GM23338 (cell line): ENCODE measurements around the gene CDC42EP2. TPM values are rescaled to one million over a fixed set of nuclear protein-coding genes. Genes with fewer than 3 reads are reported as not detected.

Source experiments
- ATAC-seq: fragments of 200-7000 bp; cut with Tn5 transposase; 3 replicates; pipeline ENCODE4 v1.9.1; 2020
- DNase-seq: peaks from one replicate; pipeline ENCODE4 v3.0.0-alpha.2; 2015; ENCODE audit warnings: low spot score
- H2AFZ ChIP-seq: fragments of 200-600 bp; sonication (generic); 2 replicates; pipeline ENCODE4 v1.8.0; 2016; ENCODE audit warnings: antibody characterized with exemption, mild to moderate bottlenecking, moderate library complexity
- H3F3A ChIP-seq: fragments of 200-600 bp; sonication (generic); replicated peaks from 2 replicates; pipeline ENCODE4 v1.8.0; 2017; ENCODE audit warnings: antibody characterized with exemption, mixed run types, low read depth
- H3K27ac ChIP-seq: fragments of 200-600 bp; sonication (generic); 2 replicates; pipeline ENCODE4 v1.6.1; 2016; ENCODE audit warnings: low read depth
- H3K27me3 ChIP-seq: fragments of 200-600 bp; sonication (generic); 2 replicates; pipeline ENCODE4 v1.8.0; 2016; ENCODE audit warnings: mild to moderate bottlenecking, mixed run types, moderate library complexity; ENCODE audit not compliant: insufficient read depth
- H3K36me3 ChIP-seq: fragments of 200-600 bp; sonication (generic); 2 replicates; pipeline ENCODE4 v1.8.0; 2016; ENCODE audit warnings: mild to moderate bottlenecking; ENCODE audit not compliant: insufficient read depth
- H3K4me1 ChIP-seq: fragments of 200-600 bp; sonication (generic); 2 replicates; pipeline ENCODE4 v1.8.0; 2016; ENCODE audit warnings: mild to moderate bottlenecking, moderate library complexity; ENCODE audit not compliant: insufficient read depth
- H3K4me2 ChIP-seq: fragments of 200-600 bp; sonication (generic); 2 replicates; pipeline ENCODE4 v1.7.1; 2017; ENCODE audit warnings: mixed run types
- H3K4me3 ChIP-seq: fragments of 200-600 bp; sonication (generic); 2 replicates; pipeline ENCODE4 v1.6.1; 2016; ENCODE audit warnings: mixed run types
- H3K79me2 ChIP-seq: fragments of 200-600 bp; sonication (generic); replicated peaks from 2 replicates; pipeline ENCODE4 v1.8.0; 2017; ENCODE audit warnings: mild to moderate bottlenecking; ENCODE audit not compliant: insufficient read depth
- H3K9me2 ChIP-seq: fragments of 200-600 bp; sonication (generic); 2 replicates; pipeline ENCODE4 v1.8.0; 2017; ENCODE audit not compliant: insufficient read depth
- H4K20me1 ChIP-seq: fragments of 200-600 bp; sonication (generic); replicated peaks from 2 replicates; pipeline ENCODE4 v1.8.0; 2017; ENCODE audit warnings: mild to moderate bottlenecking; ENCODE audit not compliant: insufficient read depth
- H3K27ac Mint-ChIP-seq: 2 replicates; pipeline ENCODE4 v1.8.0; 2020; ENCODE audit warnings: inconsistent platforms, mild to moderate bottlenecking, moderate library complexity, mixed read lengths
- H3K27me3 Mint-ChIP-seq: 3 replicates; pipeline ENCODE4 v1.8.0; 2022; ENCODE audit warnings: low read depth, mild to moderate bottlenecking, moderate library complexity, mixed read lengths, inconsistent platforms; ENCODE audit not compliant: insufficient read depth, poor library complexity
- H3K36me3 Mint-ChIP-seq: 3 replicates; pipeline ENCODE4 v1.8.0; 2021; ENCODE audit warnings: low read depth, mild to moderate bottlenecking, inconsistent platforms, moderate library complexity, mixed read lengths
- H3K4me1 Mint-ChIP-seq: 3 replicates; pipeline ENCODE4 v1.8.0; 2020; ENCODE audit warnings: mild to moderate bottlenecking, inconsistent platforms, mixed read lengths
- H3K4me3 Mint-ChIP-seq: 3 replicates; pipeline ENCODE4 v1.8.0; 2021; ENCODE audit warnings: moderate library complexity, mild to moderate bottlenecking, inconsistent platforms, mixed read lengths
- H3K9me3 Mint-ChIP-seq: 3 replicates; pipeline ENCODE4 v1.8.0; 2020; ENCODE audit warnings: moderate library complexity, mild to moderate bottlenecking, inconsistent platforms, mixed read lengths
- CREB1 ChIP-seq: fragments of 250-450 bp; sonication (Bioruptor Pico); IDR thresholded peaks from 2 replicates; pipeline ENCODE4 v1.5.0; 2020; ENCODE audit warnings: low read depth, mild to moderate bottlenecking, moderate library complexity
- CTCF ChIP-seq, 2 experiments: fragments of 200-600 bp in 1 of 2; sonication (generic) in 1 of 2; conservative IDR thresholded peaks; 2 replicates each; pipeline versions ENCODE4 v1.5.1 to v1.6.1; 2016 to 2017; ENCODE audit warnings: antibody characterized with exemption in 2 of 2, low read depth in 2 of 2, mild to moderate bottlenecking in 2 of 2, moderate library complexity in 1 of 2
- ETS1 ChIP-seq: IDR thresholded peaks from 2 replicates; pipeline ENCODE4 v1.6.1; 2016; ENCODE audit warnings: antibody characterized with exemption
- EZH2 ChIP-seq: fragments of 200-600 bp; sonication (generic); IDR thresholded peaks from one replicate; pipeline ENCODE4 v1.8.0; 2017; ENCODE audit warnings: antibody characterized with exemption, mild to moderate bottlenecking, low read depth; ENCODE audit not compliant: unreplicated experiment
- EZH2phosphoT487 ChIP-seq: fragments of 200-600 bp; sonication (generic); IDR thresholded peaks from one replicate; pipeline ENCODE4 v1.8.1; 2018; ENCODE audit warnings: antibody characterized with exemption; ENCODE audit not compliant: unreplicated experiment
- JUNB ChIP-seq: IDR thresholded peaks from one replicate; pipeline ENCODE4 v1.6.1; 2016; ENCODE audit warnings: antibody characterized with exemption; ENCODE audit not compliant: unreplicated experiment
- NANOG ChIP-seq: IDR thresholded peaks from 2 replicates; pipeline ENCODE4 v1.6.1; 2016; ENCODE audit warnings: antibody characterized with exemption, borderline replicate concordance
- POLR2AphosphoS5 ChIP-seq: IDR thresholded peaks from 2 replicates; pipeline ENCODE4 v1.6.1; 2016; ENCODE audit warnings: antibody characterized with exemption, low read depth
- REST ChIP-seq: IDR thresholded peaks from one replicate; pipeline ENCODE4 v1.6.1; 2018; ENCODE audit warnings: antibody characterized with exemption; ENCODE audit not compliant: unreplicated experiment
- STAT1 ChIP-seq: IDR thresholded peaks from one replicate; pipeline ENCODE4 v1.6.1; 2016; ENCODE audit warnings: antibody characterized with exemption; ENCODE audit not compliant: unreplicated experiment
- ZNF114 ChIP-seq: fragments of 250-450 bp; sonication (Bioruptor Pico); IDR thresholded peaks from 2 replicates; pipeline ENCODE4 v1.5.0; 2020; ENCODE audit warnings: mild to moderate bottlenecking, moderate library complexity
- ZNF331 ChIP-seq: fragments of 250-450 bp; sonication (Bioruptor Pico); IDR thresholded peaks from 2 replicates; pipeline ENCODE4 v1.5.0; 2020; ENCODE audit warnings: low read depth, mild to moderate bottlenecking, moderate library complexity
- ZNF462 ChIP-seq: fragments of 250-450 bp; sonication (Bioruptor Pico); IDR thresholded peaks from 2 replicates; pipeline ENCODE4 v1.5.0; 2020; ENCODE audit warnings: mild to moderate bottlenecking, moderate library complexity
- polyA plus RNA-seq: library from polyadenylated mRNA; unstranded; fragments of >200 nt; fragmentation: Nextera tagmentation; extraction: Ambion mirVana; gene quantifications from 2 replicates; pipeline ENCODE4 v1.2.1, GENCODE V29; 2016
- total RNA-seq: library from RNA; depleted of rRNA; stranded (reverse); fragments of >200 nt; shearing (Covaris generic); gene quantifications from 2 replicates; pipeline ENCODE4 v1.2.3, GENCODE V29; 2014

The CDC42EP2 gene
- total and polyA plus RNA-seq, 2 experiments from 2014 or later: 18.2 to 19.0 TPM

GRCh38 chr11:65340226-65340625 is 25.6 kb downstream of the CDC42EP2 start:
- peaks cover 46% of the 10 kb centered on the region for H3K79me2 ChIP-seq
- 0 out of 2 replicates have a peak, but pooled peaks cover 3% of the 10 kb centered on the region for H3F3A ChIP-seq
- H4K20me1 ChIP-seq: peaks cover 14% of the 10 kb centered on the region
- H2AFZ ChIP-seq: no peak overlapping the region
- H3K27me3 ChIP-seq: no peaks in the 10 kb centered on the region
- Mint-ChIP-seq H3K4me1 (peaks cover 4% of the 10 kb centered on the region), H3K36me3 (peaks cover 59% of the 10 kb centered on the region), H3K27me3 (no peaks in the 10 kb centered on the region), H3K27ac (no peak overlapping the region), H3K4me3 (no peak overlapping the region), H3K9me3 (no peaks in the 10 kb centered on the region; the same call in 2 of the 3 replicates)
- DNase-seq (no peak), ATAC-seq (no peak)
- TF ChIP-seq ZNF114 (CRISPR knock-in tag) (no peak), ZNF462 (CRISPR knock-in tag) (no peak), ZNF331 (no peak), JUNB (no peak), NANOG (no peak), STAT1 (no peak), CREB1 (CRISPR knock-in tag) (no peak), EZH2phosphoT487 (no peak), POLR2AphosphoS5 (no peak), EZH2 (no peak), REST (no peak), CTCF (conservative IDR thresholded peaks at IDR 0.05; ENCODE audit: low read depth in 2 of 2) (no peak), ETS1 (no peak)
- no peak overlapping the region for H3K27ac ChIP-seq
- peaks cover 27% of the 10 kb centered on the region for H3K36me3 ChIP-seq
- H3K4me3 ChIP-seq: no peak overlapping the region
- H3K9me2 ChIP-seq: no peaks in the 10 kb centered on the region
- no peak overlapping the region for H3K4me2 ChIP-seq
- peaks cover 3% of the 10 kb centered on the region for H3K4me1 ChIP-seq
